GM19397 (cell line): ENCODE results near the gene TRIM38.
"Not testable (repeated sequence)": the region's sequence is repeated elsewhere in the genome, so short reads cannot be mapped to it uniquely, and the experiment has no call there.

ENCODE experiments used
- ATAC-seq: cut with Tn5 transposase; IDR thresholded peaks from one replicate; pipeline ENCODE4 v1.9.1; 2021; ENCODE audit warnings: mild to moderate bottlenecking, moderate library complexity; ENCODE audit not compliant: unreplicated experiment

TRIM38 gene, protein sequence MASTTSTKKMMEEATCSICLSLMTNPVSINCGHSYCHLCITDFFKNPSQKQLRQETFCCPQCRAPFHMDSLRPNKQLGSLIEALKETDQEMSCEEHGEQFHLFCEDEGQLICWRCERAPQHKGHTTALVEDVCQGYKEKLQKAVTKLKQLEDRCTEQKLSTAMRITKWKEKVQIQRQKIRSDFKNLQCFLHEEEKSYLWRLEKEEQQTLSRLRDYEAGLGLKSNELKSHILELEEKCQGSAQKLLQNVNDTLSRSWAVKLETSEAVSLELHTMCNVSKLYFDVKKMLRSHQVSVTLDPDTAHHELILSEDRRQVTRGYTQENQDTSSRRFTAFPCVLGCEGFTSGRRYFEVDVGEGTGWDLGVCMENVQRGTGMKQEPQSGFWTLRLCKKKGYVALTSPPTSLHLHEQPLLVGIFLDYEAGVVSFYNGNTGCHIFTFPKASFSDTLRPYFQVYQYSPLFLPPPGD

DNA sequence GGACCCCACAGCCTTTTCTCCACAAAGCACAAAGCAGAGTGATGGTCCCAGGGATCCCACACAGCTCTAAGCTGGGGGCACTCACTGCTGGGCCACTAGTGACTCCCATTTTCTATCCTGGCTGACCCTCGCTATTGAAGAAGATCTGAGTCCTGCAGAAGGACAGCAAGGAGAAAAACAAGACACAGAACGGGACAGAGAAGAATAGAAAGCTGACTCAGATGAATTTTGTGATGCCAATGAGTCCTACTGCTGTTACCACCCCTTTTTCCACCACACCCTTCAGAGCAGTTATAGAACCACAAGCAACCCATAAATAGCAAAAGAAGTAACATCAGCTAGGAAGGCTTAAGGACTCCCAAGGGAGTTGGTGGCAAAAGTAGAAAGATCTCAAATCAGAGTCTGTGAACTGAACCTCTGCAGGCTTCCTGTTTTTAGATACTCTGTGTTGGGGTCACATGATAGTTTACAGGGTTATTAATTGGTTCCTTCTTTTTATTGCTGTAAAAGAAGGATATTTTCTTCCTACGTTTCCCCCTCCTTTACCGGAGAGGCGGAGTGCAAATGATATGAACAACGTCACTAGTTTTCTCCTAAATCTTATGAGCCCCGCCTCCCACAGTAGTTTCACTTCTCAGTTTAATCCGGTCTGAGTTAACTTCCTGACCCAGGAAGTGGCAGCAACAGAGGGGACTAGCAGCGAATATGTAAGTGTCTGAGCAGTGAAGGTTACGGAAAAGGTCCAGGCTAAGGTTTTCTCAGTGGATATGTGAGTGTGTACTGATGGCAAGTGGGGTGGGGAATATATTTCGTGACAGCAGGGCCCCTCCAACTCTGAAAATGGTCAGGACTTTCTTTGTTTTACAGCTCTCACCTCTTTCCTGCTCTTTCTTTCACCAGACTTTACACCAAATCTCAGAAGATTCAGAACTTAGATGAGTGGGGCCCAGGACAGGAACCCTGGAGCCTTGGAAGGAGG lies at the start of gene TRIM38:
TSS of gene TRIM38 (plus strand) at position 654 of the 979 bp plus-strand sequence. CDS start 3,721 bp downstream, outside the sequence.
- ATAC-seq: peak; percentile 67

DNA sequence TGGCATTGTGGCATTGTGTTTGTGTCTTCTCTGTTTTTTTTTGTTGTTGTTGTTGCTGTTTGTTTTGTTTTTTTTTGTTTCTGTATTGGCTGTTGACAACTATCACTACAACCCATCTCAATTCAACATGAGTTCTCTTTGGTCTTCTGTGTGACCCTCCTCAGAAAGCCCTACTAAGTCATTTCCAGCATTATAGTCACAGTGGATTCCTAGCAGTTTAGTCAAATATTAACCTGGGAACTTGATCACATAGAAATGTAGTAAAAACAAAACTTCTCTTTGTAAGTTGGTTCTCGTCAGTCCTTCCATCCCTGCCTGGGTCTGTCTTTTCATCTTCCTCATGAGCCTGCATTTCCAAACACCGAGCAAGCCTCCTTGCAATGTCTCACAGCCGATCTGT lies 48.9 kb upstream of the TRIM38 start:
- no peak for ATAC-seq

DNA sequence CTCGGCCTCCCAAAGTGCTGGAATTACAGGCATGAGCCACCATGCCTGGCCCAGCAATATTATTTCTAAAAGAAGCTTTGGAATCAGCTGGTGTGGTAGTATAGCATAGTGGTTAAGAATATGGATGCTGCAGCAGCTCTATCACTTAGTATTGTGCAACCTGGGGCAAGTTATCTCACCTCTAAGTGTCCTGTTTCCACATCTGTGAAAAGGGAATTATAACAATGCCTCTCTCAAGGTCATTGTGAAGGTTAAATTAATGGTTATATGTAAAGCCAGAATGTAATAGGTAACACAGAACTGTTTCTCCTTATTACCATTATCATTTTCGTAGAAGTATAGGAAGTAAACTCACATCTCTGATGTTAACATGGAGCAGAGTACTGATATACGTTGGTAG lies 46.3 kb upstream of the TRIM38 start:
- ATAC-seq: no peak

DNA sequence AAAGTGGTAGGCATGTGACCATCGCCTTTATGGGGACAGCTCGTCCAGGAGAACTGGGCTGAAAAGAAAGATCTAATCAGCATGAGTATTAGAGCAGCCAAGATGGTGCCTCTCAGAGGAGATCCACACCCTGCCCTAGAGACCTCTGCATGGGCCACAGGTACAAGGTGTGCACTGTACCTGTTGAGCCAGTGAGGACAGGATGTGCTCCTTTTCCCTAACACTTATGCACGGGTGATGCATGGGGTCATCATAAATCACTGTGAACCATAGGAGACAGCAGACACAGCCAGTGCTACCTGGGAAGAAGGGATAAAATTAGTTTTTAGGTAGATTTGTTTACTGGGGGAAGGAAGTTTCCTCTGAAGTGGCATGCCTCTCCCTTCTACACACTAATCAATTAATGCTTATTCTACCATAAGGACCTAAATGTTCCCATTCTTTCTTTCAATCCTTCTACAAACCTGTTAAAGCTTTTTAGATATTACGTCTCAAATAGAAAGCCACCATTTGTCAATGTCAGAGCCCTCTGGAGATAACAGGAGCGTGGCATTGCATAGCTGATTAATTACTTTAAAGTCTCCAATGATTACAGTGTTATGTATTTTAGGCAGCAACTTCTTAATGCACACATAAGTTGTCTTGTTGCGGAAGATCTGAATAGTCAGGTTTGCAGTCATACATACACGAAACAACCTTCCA lies 45.7 kb upstream of the TRIM38 start:
- ATAC-seq: no peak

- ATAC-seq: no peak
Measured at GRCh38 chr6:25918083-25918683, 44.4 kb upstream of the TRIM38 start.

DNA sequence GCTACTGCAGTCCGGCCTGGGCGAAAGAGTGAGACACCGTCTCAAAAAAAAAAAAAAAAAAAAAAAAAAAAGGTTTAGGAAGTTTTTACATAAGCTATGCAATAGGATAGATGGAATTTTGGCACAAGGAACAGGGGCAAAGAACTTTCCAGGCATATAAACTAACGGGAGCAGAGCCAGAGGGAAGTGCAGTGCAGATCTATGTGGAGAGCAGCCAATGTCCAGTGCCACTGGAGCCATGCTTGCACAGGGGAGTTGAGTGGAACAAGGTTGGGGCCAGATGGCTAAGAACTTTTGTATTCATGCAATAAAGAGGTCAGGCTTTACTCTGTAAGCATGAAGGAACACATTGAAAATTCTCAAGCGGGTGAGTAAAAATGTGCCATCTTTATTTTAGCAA lies 42.9 kb upstream of the TRIM38 start:
- ATAC-seq: no peak

DNA sequence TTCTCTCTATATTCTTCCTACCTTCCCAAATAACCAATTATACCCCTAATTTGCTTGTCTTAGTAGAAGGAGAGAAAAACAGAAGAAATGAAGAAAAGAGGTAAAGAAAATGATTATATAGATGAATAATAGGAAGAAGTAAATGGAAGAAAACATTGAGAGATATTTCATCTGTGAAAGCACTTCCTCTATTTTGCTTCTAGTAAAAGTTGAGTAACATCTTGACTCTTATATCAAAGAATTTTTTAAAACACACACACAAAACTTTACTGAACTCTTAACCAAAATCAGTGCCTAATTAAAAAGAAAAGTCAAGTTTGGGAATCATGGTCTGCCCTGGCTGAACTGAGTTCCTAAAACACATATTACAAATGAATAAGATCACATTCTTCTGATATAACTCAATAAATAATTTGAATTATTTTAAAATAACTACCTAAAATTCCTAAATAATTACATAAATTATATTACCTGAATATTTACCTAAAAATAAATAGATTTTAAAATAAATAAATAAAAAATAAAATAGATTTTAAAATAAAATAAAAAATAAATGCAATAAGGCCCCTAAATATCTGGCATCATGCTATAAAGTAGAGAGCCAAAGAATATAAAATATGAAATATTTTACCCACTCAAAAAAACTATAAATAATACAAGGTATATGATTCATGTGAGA lies 40.9 kb upstream of the TRIM38 start:
- no peak for ATAC-seq

DNA sequence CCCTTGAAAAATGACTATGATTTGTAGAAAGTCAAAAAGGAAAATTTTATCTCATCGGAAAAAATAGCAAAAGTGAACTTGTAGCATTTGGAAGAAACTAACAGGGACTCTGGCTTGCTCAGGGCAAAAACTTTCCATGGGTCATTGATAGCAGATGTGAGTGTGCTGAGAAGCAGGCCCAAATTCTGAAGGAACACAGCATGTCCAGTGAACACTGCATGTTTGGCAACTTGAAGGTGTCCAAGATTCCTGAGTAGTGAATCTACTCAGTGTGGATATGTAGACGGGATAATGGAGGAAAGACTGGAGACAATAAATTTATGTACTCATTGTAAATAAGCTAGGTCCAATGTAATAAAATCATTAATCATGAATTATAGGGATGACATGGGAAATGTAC lies 40.3 kb upstream of the TRIM38 start:
- ATAC-seq: no peak

- no peak for ATAC-seq
Measured at GRCh38 chr6:25925876-25926275, 36.7 kb upstream of the TRIM38 start.

GRCh38 chr6:25927178-25927577 lies 35.4 kb upstream of the TRIM38 start:
- no peak for ATAC-seq

GRCh38 chr6:25927756-25928216 lies 34.8 kb upstream of the TRIM38 start:
- ATAC-seq: no peak

GRCh38 chr6:25928562-25929324 lies 33.9 kb upstream of the TRIM38 start:
- ATAC-seq: no peak

- not testable (repeated sequence) for ATAC-seq
Measured at GRCh38 chr6:25929785-25930184, 32.8 kb upstream of the TRIM38 start.

- no peak for ATAC-seq
Measured at GRCh38 chr6:25930532-25931410, 31.8 kb upstream of the TRIM38 start, which contains the start of gene SLC17A2. TSS of gene SLC17A2 (minus strand) at chr6:25930691. CDS start at chr6:25925796, 4,895 bp downstream.

DNA sequence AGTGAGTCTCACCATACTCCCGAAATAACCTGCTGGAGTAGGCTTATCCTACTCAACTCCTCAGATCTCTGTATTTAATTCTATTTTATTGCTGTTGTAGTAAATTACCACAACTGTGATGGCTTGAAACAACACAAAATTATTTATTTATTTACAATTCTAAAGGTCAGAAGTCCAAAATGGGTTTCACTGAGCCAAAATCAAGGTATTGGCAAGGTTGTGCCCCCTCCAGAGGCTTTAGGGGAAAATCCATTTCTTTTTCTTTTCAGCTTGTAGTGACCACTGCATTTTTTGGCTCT lies 31.2 kb upstream of the TRIM38 start:
- ATAC-seq: no peak

DNA sequence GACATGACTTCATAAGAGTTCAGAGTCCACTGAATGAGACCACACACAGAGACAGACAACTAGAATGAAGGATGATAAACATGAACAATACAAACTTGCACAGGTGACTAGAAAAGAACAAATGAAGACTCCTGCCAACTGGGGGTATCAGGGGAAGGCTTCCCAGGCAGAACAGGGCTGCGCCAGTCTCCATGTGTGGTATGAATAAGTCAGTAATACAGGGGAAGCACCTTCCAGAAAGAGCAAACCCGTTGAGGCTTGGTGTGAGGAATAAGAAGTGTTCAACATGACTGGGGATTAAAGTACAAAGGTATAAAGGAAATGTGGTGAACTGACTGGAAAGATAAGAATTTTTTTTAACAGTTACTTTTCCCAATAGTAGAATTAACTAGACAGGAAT lies 28.4 kb upstream of the TRIM38 start:
- ATAC-seq: no peak

DNA sequence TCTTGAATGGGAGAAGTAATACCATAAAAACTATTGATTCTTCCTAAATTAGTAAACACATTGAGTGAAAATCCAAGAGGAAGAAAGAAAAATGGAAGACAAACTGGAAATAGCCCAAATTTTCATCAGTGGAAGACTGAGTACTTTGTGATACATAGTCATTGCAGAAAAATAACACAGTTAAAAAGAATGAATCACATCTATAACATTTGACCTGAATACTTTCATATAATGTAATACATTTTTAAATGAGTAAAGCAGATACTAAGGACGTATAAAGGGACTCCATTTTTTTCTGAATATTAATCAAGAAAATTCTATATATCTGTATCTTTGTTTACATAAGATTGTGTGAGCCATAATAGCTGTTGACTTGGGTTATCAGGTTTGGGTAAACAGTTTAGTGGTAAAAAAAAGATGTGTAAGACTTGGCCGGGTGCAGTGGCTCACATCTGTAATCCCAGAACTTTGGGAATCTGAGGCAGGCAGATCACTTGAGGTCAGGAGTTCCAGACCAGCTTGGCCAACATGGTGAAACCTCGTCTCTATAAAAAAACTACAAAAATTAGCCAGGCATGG lies 27.8 kb upstream of the TRIM38 start:
- no peak for ATAC-seq

GRCh38 chr6:25935953-25936352 lies 26.6 kb upstream of the TRIM38 start:
- no peak for ATAC-seq
